Trophoblast cell (in vitro differentiated cells and primary cell): ENCODE measurements around the gene CMYA5.
"Not testable (repeated sequence)": the region's sequence is repeated elsewhere in the genome, so short reads cannot be mapped to it uniquely, and the experiment has no call there.

Experiments used
- DNase-seq, 2 donors: peaks; one replicate each; pipeline ENCODE4 v3.0.0-alpha.2; 2016
- H2AFZ ChIP-seq: 2 replicates; pipeline ENCODE4 v1.6.1; 2013; ENCODE audit warnings: low read length, moderate library complexity, mild to moderate bottlenecking; ENCODE audit not compliant: insufficient read depth, poor library complexity
- H2AK5ac ChIP-seq: 2 replicates; pipeline ENCODE4 v1.6.1; 2013; ENCODE audit warnings: mild to moderate bottlenecking, low read length
- H2BK120ac ChIP-seq: 2 replicates; pipeline ENCODE4 v1.6.1; 2013; ENCODE audit warnings: low read length, mild to moderate bottlenecking, moderate library complexity; ENCODE audit not compliant: insufficient read depth, poor library complexity
- H2BK12ac ChIP-seq: 2 replicates; pipeline ENCODE4 v1.6.1; 2013; ENCODE audit warnings: mild to moderate bottlenecking, low read length, moderate library complexity
- H2BK5ac ChIP-seq: 2 replicates; pipeline ENCODE4 v1.6.1; 2013; ENCODE audit warnings: low read length, low read depth, moderate library complexity, mild to moderate bottlenecking; ENCODE audit not compliant: poor library complexity
- H3K14ac ChIP-seq: 2 replicates; pipeline ENCODE4 v1.6.1; 2013; ENCODE audit warnings: mild to moderate bottlenecking, low read length
- H3K18ac ChIP-seq: 2 replicates; pipeline ENCODE4 v1.6.1; 2013; ENCODE audit warnings: mild to moderate bottlenecking, low read length
- H3K23ac ChIP-seq: 2 replicates; pipeline ENCODE4 v1.6.1; 2013; ENCODE audit warnings: low read length
- H3K27ac ChIP-seq: 2 replicates; pipeline ENCODE4 v1.5.1; 2013; ENCODE audit warnings: low read depth, mild to moderate bottlenecking, inconsistent platforms, low read length, moderate library complexity
- H3K27me3 ChIP-seq: 2 replicates; pipeline ENCODE4 v1.6.1; 2013; ENCODE audit warnings: inconsistent platforms, mild to moderate bottlenecking, low read length, moderate library complexity; ENCODE audit not compliant: insufficient read depth
- H3K36me3 ChIP-seq, 2 experiments: 1 replicate in 1 of 2; 2 replicates in 1 of 2; pipeline ENCODE4 v1.6.1; 2013; ENCODE audit warnings: low read length in 2 of 2, mild to moderate bottlenecking in 2 of 2, moderate library complexity in 1 of 2; ENCODE audit not compliant: insufficient read depth in 2 of 2, control insufficient read depth in 1 of 2
- H3K4ac ChIP-seq: 2 replicates; pipeline ENCODE4 v1.6.1; 2013; ENCODE audit warnings: low read depth, mild to moderate bottlenecking, low read length, moderate library complexity
- H3K4me1 ChIP-seq, 2 experiments: 1 replicate in 1 of 2; 2 replicates in 1 of 2; pipeline ENCODE4 v1.6.1; 2013; ENCODE audit warnings: low read length in 2 of 2, mild to moderate bottlenecking in 2 of 2, moderate library complexity in 1 of 2; ENCODE audit not compliant: insufficient read depth in 2 of 2, control insufficient read depth in 1 of 2
- H3K4me2 ChIP-seq: 2 replicates; pipeline ENCODE4 v1.6.1; 2013; ENCODE audit warnings: inconsistent platforms, mild to moderate bottlenecking, low read length, moderate library complexity
- H3K4me3 ChIP-seq: 2 replicates; pipeline ENCODE4 v1.5.1; 2013; ENCODE audit warnings: mild to moderate bottlenecking, low read depth, low read length, inconsistent platforms
- H3K79me1 ChIP-seq: one replicate; pipeline ENCODE4 v1.6.1; 2013; ENCODE audit warnings: low read length
- H3K79me2 ChIP-seq: 2 replicates; pipeline ENCODE4 v1.6.1; 2013; ENCODE audit warnings: low read length, mild to moderate bottlenecking; ENCODE audit not compliant: control insufficient read depth, insufficient read depth, poor library complexity
- H3K9ac ChIP-seq: 2 replicates; pipeline ENCODE4 v1.6.1; 2013; ENCODE audit warnings: mild to moderate bottlenecking, low read length
- H3K9me3 ChIP-seq: 2 replicates; pipeline ENCODE4 v1.6.1; 2013; ENCODE audit warnings: low read depth, mild to moderate bottlenecking, control low read depth, inconsistent platforms, low read length; ENCODE audit not compliant: insufficient read depth
- H4K12ac ChIP-seq: 2 replicates; pipeline ENCODE4 v1.6.1; 2013; ENCODE audit warnings: low read depth, mild to moderate bottlenecking, low read length, moderate library complexity
- H4K8ac ChIP-seq: 2 replicates; pipeline ENCODE4 v1.6.1; 2013; ENCODE audit warnings: low read depth, mild to moderate bottlenecking, low read length, moderate library complexity
- H4K91ac ChIP-seq: one replicate; pipeline ENCODE4 v1.6.1; 2013; ENCODE audit warnings: low read depth, mild to moderate bottlenecking, low read length, moderate library complexity
- WGBS: extraction: QIAGEN DNeasy Blood & Tissue Kit; methylation state at CpG from one replicate; pipeline ENCODE4 v1.1.7; 2013; ENCODE audit warnings: missing lambda C conversion rate; ENCODE audit not compliant: insufficient read length, insufficient coverage; ENCODE audit errors: extremely low coverage; 5-methylcytosine and 5-hydroxymethylcytosine counted together

CMYA5 gene

DNA sequence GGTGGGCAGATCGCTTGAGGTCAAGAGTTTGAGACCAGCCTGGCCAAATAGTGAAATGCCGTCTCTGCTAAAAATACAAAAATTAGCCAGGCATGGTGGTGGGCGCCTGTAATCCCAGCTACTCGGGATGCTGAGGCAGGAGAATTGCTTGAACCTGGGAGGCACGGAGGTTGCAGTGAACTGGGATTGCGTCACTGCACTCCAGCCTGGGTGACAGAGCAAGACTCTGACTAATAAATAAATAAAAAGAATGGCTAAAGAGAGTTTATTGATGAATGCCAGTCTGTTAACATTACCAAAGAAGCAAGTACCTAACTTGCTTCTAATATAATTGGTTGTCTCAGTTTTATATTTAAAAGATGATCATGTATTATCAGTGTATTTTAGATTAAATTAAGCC lies 13.3 kb upstream of the CMYA5 start:
- not testable (repeated sequence) for H3K4me1 ChIP-seq, H2AFZ ChIP-seq, H4K8ac ChIP-seq, H3K23ac ChIP-seq, H3K79me2 ChIP-seq, H3K9me3 ChIP-seq, H4K91ac ChIP-seq, H3K18ac ChIP-seq, H3K14ac ChIP-seq, H2BK5ac ChIP-seq, H3K9ac ChIP-seq, H2BK120ac ChIP-seq, H2BK12ac ChIP-seq, H3K27ac ChIP-seq, H3K4ac ChIP-seq, H3K27me3 ChIP-seq, H3K79me1 ChIP-seq, H3K4me2 ChIP-seq, DNase-seq, H2AK5ac ChIP-seq, H3K4me3 ChIP-seq, H3K36me3 ChIP-seq, H4K12ac ChIP-seq
- WGBS, result no CpG with 5 or more reads among the region's 6 CpGs

DNA sequence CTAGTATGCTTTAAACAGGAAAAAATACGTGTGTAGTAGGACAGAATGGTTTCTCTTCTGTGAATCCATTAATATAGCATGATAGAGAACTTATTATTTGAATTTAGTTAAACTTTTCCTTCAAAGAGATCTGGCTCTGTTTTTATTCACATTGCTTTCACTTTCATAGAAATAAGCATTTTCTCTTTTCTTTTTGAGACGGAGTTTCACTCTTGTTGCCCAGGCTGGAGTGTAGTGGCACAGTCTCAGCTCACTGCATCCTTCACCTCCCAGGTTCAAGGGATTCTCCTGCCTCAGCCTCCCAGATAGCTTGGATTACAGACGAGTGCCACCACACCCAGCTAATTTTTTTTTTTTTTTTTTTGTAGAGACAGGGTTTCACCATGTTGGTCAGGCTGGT lies 7.5 kb upstream of the CMYA5 start:
- not testable (repeated sequence) for H4K91ac ChIP-seq, H2AFZ ChIP-seq, H3K23ac ChIP-seq, H3K4ac ChIP-seq, H3K4me2 ChIP-seq, H3K27me3 ChIP-seq, H3K4me3 ChIP-seq, H3K27ac ChIP-seq, H3K9me3 ChIP-seq, H3K79me1 ChIP-seq, H2BK120ac ChIP-seq, H2BK12ac ChIP-seq, H3K14ac ChIP-seq, H3K4me1 ChIP-seq, H3K9ac ChIP-seq, H4K8ac ChIP-seq, H3K79me2 ChIP-seq, H2BK5ac ChIP-seq, H3K18ac ChIP-seq, DNase-seq, H4K12ac ChIP-seq, H2AK5ac ChIP-seq
- no CpG with 5 or more reads among the region's 3 CpGs for WGBS
- H3K36me3 ChIP-seq, result peaks cover 11 to 12% of the 10 kb centered on the region in 2 experiments

DNA sequence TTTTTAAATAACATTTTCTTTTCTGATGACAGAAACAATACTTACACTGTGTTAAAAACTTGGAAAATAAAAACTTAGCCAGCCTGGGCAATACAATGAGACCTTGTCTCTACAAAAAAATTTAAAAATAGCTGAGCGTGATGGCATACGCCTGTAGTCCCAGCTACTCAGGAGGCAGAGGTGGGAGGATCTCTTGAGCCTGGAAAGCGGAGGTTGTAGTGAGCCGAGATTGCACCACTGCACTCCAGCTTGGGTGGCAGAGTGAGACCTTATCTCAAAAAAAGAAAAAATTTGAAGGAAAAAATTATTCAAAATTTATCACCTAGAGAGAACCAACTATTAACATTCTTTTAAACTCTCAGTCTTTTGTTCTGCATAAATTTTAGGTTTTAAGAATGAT lies 4.9 kb upstream of the CMYA5 start:
- Histone ChIP-seq H2BK12ac (no peak overlapping the region), H4K12ac (no peak overlapping the region), H3K36me3 (peaks cover 9 to 10% of the 10 kb centered on the region in 2 experiments), H3K79me2 (peaks cover 1% of the 10 kb centered on the region), H2BK120ac (no peak overlapping the region), H3K9ac (no peak overlapping the region), H2AK5ac (no peak overlapping the region), H2AFZ (no peak overlapping the region), H3K27ac (no peak overlapping the region), H3K79me1 (peaks cover 3% of the 10 kb centered on the region), H3K4ac (no peak overlapping the region), H2BK5ac (no peak overlapping the region), H4K91ac (no peak overlapping the region), H3K23ac (no peak overlapping the region), H4K8ac (no peak overlapping the region), H3K4me3 (no peak overlapping the region), H3K27me3 (no peaks in the 10 kb centered on the region), H3K18ac (no peak overlapping the region), H3K4me2 (no peak overlapping the region), H3K4me1 (peaks cover 0 to 6% of the 10 kb centered on the region in 2 experiments), H3K14ac (no peak overlapping the region), H3K9me3 (peaks cover 2% of the 10 kb centered on the region)
- DNase-seq, result no peak
- whole genome bisulfite sequencing, result no CpG with 5 or more reads among the region's 4 CpGs

GRCh38 chr5:79685627-79686026 lies 4.0 kb upstream of the CMYA5 start:
- no peak overlapping the region for H3K4ac ChIP-seq
- no peak overlapping the region for H4K12ac ChIP-seq
- peaks cover 2% of the 10 kb centered on the region for H3K9me3 ChIP-seq
- H3K79me2 ChIP-seq, result peaks cover 3% of the 10 kb centered on the region
- H2BK12ac ChIP-seq, result no peak overlapping the region
- peaks cover 0 to 12% of the 10 kb centered on the region in 2 experiments for H3K4me1 ChIP-seq
- no peak overlapping the region for H3K4me2 ChIP-seq
- H3K23ac ChIP-seq, result no peak overlapping the region
- H2AFZ ChIP-seq, result no peak overlapping the region
- no peaks in the 10 kb centered on the region for H3K27me3 ChIP-seq
- no peak overlapping the region for H3K9ac ChIP-seq
- H2BK5ac ChIP-seq, result no peak overlapping the region
- no peak overlapping the region for H3K27ac ChIP-seq
- DNase-seq, result no peak
- H3K79me1 ChIP-seq, result peaks cover 5% of the 10 kb centered on the region
- no peak overlapping the region for H4K91ac ChIP-seq
- no peak overlapping the region for H2AK5ac ChIP-seq
- no peak overlapping the region for H3K18ac ChIP-seq
- no peak overlapping the region for H3K4me3 ChIP-seq
- H2BK120ac ChIP-seq, result no peak overlapping the region
- peaks cover 9 to 10% of the 10 kb centered on the region in 2 experiments for H3K36me3 ChIP-seq
- no CpG with 5 or more reads among the region's 3 CpGs for WGBS
- H3K14ac ChIP-seq, result no peak overlapping the region
- H4K8ac ChIP-seq, result no peak overlapping the region
